ENCODE data around the gene PVR.

DNA sequence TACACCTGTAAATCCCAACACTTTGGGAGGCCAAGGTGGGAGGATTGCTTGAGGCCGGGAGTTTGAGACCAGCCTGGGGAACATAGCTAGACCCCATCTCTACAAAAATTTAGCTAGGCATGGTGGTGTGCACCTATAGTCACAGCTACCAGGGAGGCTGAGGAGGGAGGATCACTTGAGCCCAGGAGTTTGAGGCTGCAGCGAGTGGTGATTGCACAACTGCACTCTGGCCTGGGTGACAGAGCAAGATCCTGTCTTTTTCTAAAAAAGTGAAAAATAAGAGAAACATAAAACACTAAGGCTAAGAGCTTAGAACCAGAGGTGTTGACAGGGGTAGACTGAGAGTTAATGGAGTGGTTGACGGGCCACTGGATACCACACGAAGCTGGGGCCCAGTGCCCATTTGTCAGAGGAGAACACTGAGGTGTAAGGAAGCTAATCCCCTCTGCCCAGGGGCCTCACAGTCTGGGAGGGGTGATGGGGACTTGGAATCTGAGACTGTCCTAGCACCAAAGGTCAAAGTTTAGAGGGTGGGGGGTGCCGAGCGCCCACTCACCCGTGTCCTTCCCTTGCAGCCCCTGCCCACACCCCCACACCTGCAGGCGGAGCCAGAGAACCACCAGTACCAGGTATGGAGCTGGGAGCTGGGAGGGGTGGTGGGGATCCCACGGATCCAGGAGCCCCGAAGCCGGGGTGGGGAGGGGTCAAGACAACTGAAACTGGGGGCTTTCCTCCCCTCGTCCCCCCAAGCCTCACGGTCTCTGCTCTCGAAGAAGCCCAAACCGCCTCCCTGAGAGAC, 38.5 kb downstream of the PVR start:
- TF ChIP-seq, protein P1, sequence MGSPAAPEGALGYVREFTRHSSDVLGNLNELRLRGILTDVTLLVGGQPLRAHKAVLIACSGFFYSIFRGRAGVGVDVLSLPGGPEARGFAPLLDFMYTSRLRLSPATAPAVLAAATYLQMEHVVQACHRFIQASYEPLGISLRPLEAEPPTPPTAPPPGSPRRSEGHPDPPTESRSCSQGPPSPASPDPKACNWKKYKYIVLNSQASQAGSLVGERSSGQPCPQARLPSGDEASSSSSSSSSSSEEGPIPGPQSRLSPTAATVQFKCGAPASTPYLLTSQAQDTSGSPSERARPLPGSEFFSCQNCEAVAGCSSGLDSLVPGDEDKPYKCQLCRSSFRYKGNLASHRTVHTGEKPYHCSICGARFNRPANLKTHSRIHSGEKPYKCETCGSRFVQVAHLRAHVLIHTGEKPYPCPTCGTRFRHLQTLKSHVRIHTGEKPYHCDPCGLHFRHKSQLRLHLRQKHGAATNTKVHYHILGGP (tag by site-specific recombination; IDR thresholded peaks at IDR 0.05), result no peak
- TF ChIP-seq ZBTB8A (tag by site-specific recombination; IDR thresholded peaks at IDR 0.05), result no peak
- TF ChIP-seq, protein P2, sequence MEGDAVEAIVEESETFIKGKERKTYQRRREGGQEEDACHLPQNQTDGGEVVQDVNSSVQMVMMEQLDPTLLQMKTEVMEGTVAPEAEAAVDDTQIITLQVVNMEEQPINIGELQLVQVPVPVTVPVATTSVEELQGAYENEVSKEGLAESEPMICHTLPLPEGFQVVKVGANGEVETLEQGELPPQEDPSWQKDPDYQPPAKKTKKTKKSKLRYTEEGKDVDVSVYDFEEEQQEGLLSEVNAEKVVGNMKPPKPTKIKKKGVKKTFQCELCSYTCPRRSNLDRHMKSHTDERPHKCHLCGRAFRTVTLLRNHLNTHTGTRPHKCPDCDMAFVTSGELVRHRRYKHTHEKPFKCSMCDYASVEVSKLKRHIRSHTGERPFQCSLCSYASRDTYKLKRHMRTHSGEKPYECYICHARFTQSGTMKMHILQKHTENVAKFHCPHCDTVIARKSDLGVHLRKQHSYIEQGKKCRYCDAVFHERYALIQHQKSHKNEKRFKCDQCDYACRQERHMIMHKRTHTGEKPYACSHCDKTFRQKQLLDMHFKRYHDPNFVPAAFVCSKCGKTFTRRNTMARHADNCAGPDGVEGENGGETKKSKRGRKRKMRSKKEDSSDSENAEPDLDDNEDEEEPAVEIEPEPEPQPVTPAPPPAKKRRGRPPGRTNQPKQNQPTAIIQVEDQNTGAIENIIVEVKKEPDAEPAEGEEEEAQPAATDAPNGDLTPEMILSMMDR (tag by site-specific recombination; IDR thresholded peaks at IDR 0.05), result no peak

Data from HEK293 (cell line).